ENCODE data around the gene EEF2K.
A peak's percentile ranks its signal among the peaks of the same experiment; 100 is the strongest.

Gene EEF2K

GRCh38 chr16:22326369-22326652 is 120.2 kb downstream of the EEF2K start:
- no peak for DNase-seq
- Histone ChIP-seq H3K4me3 (ENCODE audit: low read depth, low read length) (no peak overlapping the region), H3K36me3 (peaks cover 88% of the 10 kb centered on the region), H3K27ac (no peak overlapping the region; the same call in 1 of the 2 replicates), H3K9me3 (ENCODE audit: severe bottlenecking) (no peaks in the 10 kb centered on the region), H3K27me3 (ENCODE audit: insufficient read depth, low read depth, severe bottlenecking) (no peaks in the 10 kb centered on the region)
- TF ChIP-seq CTCF (IDR thresholded peaks at IDR 0.05; ENCODE audit: low read depth, low read length): no peak

GRCh38 chr16:22326771-22327445 is 120.8 kb downstream of the EEF2K start:
- Histone ChIP-seq H3K36me3 (peaks cover 88% of the 10 kb centered on the region), H3K27me3 (ENCODE audit: insufficient read depth, low read depth, severe bottlenecking) (no peaks in the 10 kb centered on the region), H3K27ac (peak overlapping the region; percentile 18; the same call in 1 of the 2 replicates), H3K9me3 (ENCODE audit: severe bottlenecking) (no peaks in the 10 kb centered on the region), H3K4me3 (ENCODE audit: low read depth, low read length) (no peak overlapping the region)
- DNase-seq: no peak
- TF ChIP-seq CTCF (IDR thresholded peaks at IDR 0.05; ENCODE audit: low read depth, low read length): no peak

GRCh38 chr16:22327446-22327775 is 121.3 kb downstream of the EEF2K start:
- no peak overlapping the region for H3K27ac ChIP-seq

GRCh38 chr16:22328081-22328725 is 122.1 kb downstream of the EEF2K start:
- Histone ChIP-seq H3K9me3 (ENCODE audit: severe bottlenecking) (no peaks in the 10 kb centered on the region), H3K4me3 (ENCODE audit: low read depth, low read length) (no peak overlapping the region), H3K27me3 (ENCODE audit: insufficient read depth, low read depth, severe bottlenecking) (no peaks in the 10 kb centered on the region), H3K36me3 (peaks cover 84% of the 10 kb centered on the region), H3K27ac (no peak overlapping the region)
- TF ChIP-seq CTCF (IDR thresholded peaks at IDR 0.05; ENCODE audit: low read depth, low read length): no peak
- no peak for DNase-seq

More at GRCh38 chr16:22327446-22327775, 121.3 kb downstream of the EEF2K start:
- Histone ChIP-seq H3K27me3 (ENCODE audit: insufficient read depth, low read depth, severe bottlenecking) (no peaks in the 10 kb centered on the region), H3K36me3 (peaks cover 88% of the 10 kb centered on the region), H3K9me3 (ENCODE audit: severe bottlenecking) (no peaks in the 10 kb centered on the region), H3K4me3 (ENCODE audit: low read depth, low read length) (no peak overlapping the region)
- no peak for TF ChIP-seq CTCF (IDR thresholded peaks at IDR 0.05; ENCODE audit: low read depth, low read length)
- no peak for DNase-seq

- Histone ChIP-seq H3K27ac (no peak overlapping the region), H3K27me3 (ENCODE audit: insufficient read depth, low read depth, severe bottlenecking) (no peaks in the 10 kb centered on the region), H3K9me3 (ENCODE audit: severe bottlenecking) (no peaks in the 10 kb centered on the region), H3K36me3 (peaks cover 86% of the 10 kb centered on the region), H3K4me3 (ENCODE audit: low read depth, low read length) (no peak overlapping the region)
- no peak for TF ChIP-seq CTCF (IDR thresholded peaks at IDR 0.05; ENCODE audit: low read depth, low read length)
- no peak for DNase-seq
These were observed 123.2 kb downstream of the EEF2K start for GRCh38 chr16:22329199-22329695.

Data from WERI-Rb-1 (cell line).